Esophagus mucosa (tissue), 1 donor: Measurements from ENCODE around the gene TMEM38A. TPM values are rescaled to one million over a fixed set of nuclear protein-coding genes. Genes with fewer than 3 reads are reported as not detected.
"Not testable (repeated sequence)": the region's sequence is repeated elsewhere in the genome, so short reads cannot be mapped to it uniquely, and the experiment has no call there.

Experiments used
- ATAC-seq: fragments of 200-7000 bp; cut with Tn5 transposase; one replicate; pipeline ENCODE4 v1.9.1; 2020
- total RNA-seq: library from RNA; stranded (reverse); gene quantifications from one replicate; pipeline ENCODE4 v1.2.4, GENCODE V29; 2023
- donor health status: DM: yes; HTN: yes; CAD: no.

Gene TMEM38A
- total RNA-seq, 1 donor from 2014 or later = 1.6 TPM

- no peak for ATAC-seq
Observed at GRCh38 chr19:16678498-16678897, 17.6 kb downstream of the TMEM38A start.

DNA sequence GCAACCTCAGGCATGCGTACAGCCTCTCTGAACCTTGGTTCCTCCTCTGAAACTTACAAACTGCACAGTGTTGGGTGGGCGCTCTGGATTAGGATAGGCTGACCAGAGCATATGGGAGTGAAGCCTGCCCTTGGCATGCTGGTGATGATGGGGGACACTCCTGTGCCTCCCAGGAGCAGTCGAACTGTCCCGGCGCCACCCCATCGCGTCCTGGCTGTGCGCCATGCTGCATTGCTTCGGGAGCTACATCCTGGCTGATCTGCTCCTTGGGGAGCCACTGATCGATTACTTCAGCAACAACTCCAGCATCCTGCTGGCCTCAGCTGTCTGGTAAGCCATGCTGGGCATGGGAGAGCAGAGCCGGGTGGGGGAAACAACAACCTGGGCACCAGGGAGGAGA lies 18.9 kb downstream of the TMEM38A start:
- no peak for ATAC-seq

GRCh38 chr19:16682539-16682938 lies 21.6 kb downstream of the TMEM38A start:
- ATAC-seq = no peak

GRCh38 chr19:16684216-16684615 lies 23.3 kb downstream of the TMEM38A start:
- ATAC-seq = no peak

DNA sequence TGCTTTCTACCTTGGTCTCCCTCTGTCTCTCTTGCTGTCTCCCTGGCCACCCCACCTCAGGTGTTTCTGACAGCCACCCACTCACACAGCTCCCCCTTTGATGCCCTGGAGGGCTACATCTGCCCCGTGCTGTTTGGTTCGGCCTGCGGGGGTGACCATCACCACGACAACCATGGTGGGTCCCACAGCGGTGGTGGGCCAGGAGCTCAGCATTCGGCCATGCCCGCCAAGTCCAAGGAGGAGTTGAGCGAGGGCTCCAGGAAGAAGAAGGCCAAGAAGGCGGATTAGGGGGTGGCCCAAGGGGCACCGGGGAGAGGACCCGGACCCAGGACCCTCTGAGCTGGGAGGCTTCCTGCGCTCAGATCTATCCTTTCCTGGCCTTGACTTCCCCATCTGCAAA lies 27.1 kb downstream of the TMEM38A start:
- ATAC-seq = no peak

DNA sequence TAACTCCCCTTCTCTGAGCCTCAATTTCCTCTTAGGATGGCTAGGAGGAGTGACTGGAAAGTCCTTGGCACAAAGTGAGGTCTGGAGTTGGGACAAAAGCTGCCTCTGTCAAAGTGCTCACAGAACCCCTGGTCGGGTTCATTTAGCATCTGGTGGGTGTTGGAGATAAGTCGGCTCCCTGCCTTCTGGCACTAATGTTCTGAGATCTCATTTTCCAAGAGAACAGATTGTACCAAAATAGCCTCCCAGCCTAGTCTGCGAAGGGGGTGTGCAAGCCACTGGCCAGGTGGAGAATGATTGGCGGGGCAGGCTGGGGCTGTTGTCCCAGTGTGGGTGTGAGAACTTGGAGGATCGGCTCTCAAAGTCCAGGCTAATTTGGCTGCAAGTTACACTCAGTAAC lies 38.0 kb downstream of the TMEM38A start:
- ATAC-seq = no peak

DNA sequence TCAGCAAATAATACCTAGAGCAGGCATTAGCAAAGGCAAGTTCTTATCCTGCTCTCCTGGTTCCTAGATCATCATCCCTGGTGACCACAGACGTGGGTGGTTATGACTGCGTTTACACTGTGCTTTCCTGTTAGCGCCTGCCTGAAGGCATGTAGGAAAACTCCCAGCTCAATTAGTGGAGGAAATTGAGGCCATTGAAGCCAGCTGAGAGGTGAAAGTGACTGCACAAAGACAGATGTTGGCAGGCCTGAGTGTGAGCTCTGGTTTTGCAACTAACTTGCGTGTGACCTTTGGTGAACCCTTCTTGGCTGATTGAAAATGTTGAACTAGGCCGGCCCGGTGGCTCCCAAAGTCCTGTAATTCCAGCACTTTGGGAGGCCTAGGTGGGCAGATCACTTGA lies 41.2 kb downstream of the TMEM38A start:
- peak; percentile 95 for ATAC-seq

DNA sequence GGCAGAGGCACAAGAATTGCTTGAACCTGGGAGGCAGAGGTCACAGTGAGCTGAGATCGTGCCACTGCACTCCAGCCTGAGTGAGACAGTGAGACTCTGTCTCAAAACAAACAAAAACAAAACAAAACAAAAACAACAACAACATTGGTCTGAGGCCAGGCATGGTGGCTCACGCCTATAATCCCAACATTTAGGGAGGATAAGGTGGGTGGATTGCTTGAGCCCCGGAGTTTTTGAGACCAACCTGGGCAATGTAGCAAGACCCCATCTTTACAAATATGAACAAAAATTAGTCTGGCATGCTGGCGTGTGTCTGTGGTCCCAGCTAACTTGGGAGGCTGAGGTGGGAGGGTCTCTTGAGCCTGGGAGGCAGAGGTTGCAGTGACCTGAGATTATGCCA lies 42.7 kb downstream of the TMEM38A start:
- ATAC-seq = no peak

DNA sequence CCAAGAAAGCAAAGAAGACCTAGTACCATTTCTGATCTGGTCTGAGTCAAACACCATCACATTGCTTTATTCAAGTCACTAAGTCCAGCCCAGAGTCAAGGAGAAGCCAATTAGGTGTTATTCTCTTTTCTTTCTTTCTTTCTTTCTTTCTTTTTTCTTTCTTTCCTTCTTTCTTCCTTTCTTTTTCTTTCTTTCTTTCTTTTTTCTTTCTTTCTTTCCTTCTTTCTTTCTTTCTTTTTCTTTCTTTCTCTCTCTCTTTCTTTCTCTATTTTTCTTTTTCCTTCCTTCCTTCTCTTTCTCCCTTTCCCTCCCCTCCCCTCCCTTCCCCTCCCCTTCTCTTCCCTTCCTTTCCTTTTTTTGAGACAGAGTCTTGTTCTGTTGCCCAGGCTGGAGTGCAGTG lies 49.9 kb downstream of the TMEM38A start:
- ATAC-seq = not testable (repeated sequence)

GRCh38 chr19:16712295-16712694 lies 51.4 kb downstream of the TMEM38A start:
- ATAC-seq = not testable (repeated sequence)

DNA sequence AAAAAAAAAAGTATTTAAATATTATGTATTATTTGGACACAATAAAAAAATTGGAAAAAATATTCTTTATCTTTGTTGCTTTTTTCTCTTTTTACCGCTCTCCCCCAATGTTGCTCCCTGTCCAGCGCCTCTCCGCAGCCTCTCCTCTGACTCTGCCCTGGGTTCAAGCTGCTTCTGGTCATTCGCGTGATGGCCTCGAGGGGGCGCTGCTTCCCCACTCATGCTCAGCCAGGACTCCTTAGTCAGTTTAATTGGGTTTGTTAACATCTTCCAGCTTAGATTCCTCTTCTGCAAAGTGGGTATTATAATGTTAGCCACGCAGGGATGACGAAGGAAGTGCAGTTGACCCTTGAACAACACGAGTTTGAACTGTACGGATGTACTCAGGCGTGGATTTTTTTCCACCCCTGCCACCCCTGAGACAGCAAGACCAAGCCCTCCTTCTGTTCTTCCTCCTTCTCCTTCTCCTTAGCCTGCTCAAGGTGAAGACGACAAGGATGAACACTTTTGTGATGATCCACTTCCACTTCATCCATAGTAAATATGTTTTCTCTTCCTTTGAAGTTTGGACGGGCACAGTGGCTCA lies 53.9 kb downstream of the TMEM38A start:
- ATAC-seq = peak; percentile 45

DNA sequence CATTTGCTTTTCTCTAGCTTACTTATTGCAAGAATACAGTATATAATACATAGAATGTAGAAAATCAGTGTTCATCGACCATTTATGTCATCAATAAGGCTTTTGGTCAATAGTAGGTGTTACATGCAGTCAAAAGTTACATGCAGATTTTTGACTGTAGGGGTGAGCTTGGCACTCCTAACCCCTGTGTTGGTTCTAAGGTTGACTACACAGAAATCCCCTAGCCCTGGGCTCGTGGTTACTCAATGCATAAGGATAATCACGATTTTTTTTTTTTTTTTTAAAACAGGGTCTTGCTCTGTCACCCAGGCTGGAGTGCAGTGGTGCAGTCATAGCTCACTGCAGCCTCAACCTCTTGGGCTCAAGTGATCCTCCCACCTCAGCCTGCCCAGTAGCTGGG lies 54.7 kb downstream of the TMEM38A start:
- no peak for ATAC-seq

DNA sequence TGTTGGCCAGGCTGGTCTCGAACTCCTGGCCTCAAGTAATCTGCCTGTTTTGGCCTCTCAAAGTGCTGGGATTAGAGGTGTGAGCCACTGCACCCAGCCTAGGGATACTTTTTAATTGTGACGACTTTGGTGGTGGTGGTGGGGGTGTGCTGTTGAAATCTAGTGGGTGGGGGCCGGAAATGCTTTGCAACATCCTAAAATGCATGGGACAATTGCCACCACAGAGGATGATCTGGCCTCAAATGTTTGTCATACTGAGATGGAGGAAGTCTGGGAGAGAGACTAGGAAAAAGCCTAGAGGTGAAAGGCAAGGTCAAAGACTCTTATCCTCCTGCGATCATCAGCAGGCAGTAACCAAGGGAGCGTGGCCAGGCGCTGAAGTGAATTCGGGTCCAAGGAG lies 60.1 kb downstream of the TMEM38A start:
- no peak for ATAC-seq

DNA sequence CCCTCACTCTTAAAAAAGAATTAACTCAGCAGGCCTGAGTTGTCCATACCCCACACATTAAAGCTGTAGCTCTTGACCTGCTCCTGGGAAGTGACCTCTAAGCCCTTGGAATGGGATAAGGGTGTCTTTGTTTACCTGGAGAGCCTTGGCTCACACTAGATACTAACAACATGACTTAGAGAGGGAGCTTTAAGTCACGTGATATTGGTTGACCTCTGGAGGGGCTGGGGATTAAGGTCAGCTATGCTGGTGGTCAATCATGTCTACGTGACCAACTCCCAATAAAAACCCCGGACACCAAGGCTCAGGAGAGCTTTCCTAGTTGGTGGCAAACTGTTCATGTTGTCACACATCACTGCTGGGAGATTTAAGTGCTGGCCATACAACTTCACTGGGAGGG lies 61.7 kb downstream of the TMEM38A start:
- no peak for ATAC-seq

DNA sequence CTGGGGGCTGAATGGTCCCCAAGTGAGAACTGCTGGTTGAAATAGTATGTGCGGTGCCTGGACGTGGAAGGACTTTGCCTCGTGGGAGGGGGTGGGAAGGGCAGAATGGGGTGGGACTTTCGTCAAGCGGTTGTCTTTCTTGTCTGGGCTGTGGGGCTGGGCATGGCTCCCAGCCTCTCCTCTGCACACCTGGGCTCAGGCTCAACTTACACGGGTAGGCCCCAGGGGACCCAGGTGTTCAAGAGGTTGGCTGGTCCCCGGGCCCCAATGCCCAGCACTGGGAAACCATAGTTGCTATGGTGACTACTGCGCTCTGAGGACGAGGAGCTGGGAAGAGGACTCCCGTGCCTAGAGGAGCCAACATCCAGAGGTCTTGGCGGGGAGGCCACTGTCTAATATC lies 66.0 kb downstream of the TMEM38A start:
- ATAC-seq = peak; percentile 37

DNA sequence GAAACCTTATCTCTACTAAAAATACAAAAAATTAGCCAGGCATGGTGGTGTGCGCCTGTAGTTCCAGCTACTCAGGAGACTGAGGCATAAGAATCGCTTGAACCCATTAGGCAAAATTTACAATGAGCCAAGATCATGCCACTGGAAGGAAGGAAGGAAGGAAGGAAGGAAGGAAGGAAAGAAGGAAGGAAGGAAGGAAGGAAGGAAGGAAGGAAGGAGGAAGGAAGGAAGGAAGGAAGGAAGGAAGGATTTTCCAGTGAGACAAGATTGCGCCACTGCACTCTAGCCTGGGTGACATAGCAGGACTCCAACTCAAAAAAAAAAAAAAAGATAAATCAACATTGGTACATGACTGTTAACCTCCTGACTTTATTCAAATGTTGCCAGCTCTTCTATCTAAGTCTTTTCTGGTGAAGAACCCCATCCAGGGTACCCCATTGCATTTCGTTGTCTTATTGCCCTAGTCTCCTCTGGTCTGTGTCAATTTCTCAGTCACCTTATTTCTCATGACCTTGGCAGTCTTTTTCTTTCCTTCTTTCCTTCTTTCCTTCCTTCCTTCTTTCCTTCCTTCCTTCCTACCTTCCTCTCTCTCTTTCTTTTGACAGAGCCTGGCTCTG lies 74.8 kb downstream of the TMEM38A start:
- not testable (repeated sequence) for ATAC-seq

DNA sequence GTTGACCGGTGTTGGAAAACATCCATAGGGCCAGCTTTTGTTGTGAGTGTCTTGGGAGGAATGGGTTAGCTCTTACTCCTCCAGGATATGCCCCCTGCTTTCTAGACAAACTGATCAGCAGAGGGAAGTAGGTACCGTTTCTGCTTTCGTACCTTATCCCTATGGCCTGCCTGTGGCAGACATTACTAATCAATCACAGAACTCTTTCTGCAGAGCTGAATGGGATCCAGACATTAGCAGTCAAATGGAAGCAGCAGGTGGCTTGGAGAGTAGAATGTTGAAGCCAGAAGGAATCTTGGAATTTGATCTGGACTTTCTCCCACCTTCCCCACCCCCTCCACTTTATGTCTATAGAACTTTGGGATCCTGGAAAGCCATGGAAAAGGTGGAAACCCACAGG lies 75.8 kb downstream of the TMEM38A start:
- no peak for ATAC-seq

GRCh38 chr19:16737911-16738310 lies 77.0 kb downstream of the TMEM38A start:
- ATAC-seq = no peak

- ATAC-seq = no peak
Observed at GRCh38 chr19:16739546-16739945, 78.6 kb downstream of the TMEM38A start.

Other genes with a start within 250 kb of the TMEM38A start
- 27.5 TPM for gene EPS15L1, start 189.2 kb upstream of the TMEM38A start, total RNA-seq
- not detected for gene CALR3, start 165.0 kb upstream of the TMEM38A start, total RNA-seq
- 1.8 TPM for gene C19orf44, start 164.7 kb upstream of the TMEM38A start, total RNA-seq
- 17.7 TPM for gene CHERP, start 118.7 kb upstream of the TMEM38A start, total RNA-seq
- gene SLC35E1, start 88.7 kb upstream of the TMEM38A start, total RNA-seq = 28.4 TPM
- 6.3 TPM for gene MED26, start 32.9 kb upstream of the TMEM38A start, total RNA-seq
- gene SMIM7, start 995 bp upstream of the TMEM38A start, total RNA-seq = 50.3 TPM
- 0.20 TPM for gene NWD1, start 58.7 kb downstream of the TMEM38A start, total RNA-seq
- 19.7 TPM for gene SIN3B, start 168.3 kb downstream of the TMEM38A start, total RNA-seq
- gene F2RL3, start 227.9 kb downstream of the TMEM38A start, total RNA-seq = 0.24 TPM